K562 (cell line): Measurements from ENCODE around the gene SFTPB. TPM values are rescaled to one million over a fixed set of nuclear protein-coding genes. Genes with fewer than 3 reads are reported as not detected.

ENCODE experiments used
- ATAC-seq: fragments of 200-7000 bp; cut with Tn5 transposase; 3 replicates; pipeline ENCODE4 v1.9.1; 2020; ENCODE audit warnings: moderate library complexity
- BruUV-seq: library from RNA; stranded (reverse); fragments of 400-500 nt; replicated peaks from 2 replicates; lab custom pipeline; 2021; lab: Mats Ljungman, UMichigan
- CTCF ChIA-PET: fragments of 300-600 bp; formaldehyde crosslinking; extraction: SDS; loops from one replicate; lab custom pipeline; 2021; ENCODE audit warnings: low intra/inter-chr PET ratio; lab: Yijun Ruan, JAX
- POLR2A ChIA-PET: fragments of 300-600, 350-650 bp; sonication (Branson Sonifier 250); formaldehyde crosslinking; extraction: SDS; loops from one replicate; lab custom pipeline; 2021; ENCODE audit warnings: antibody characterized with exemption, inconsistent platforms; lab: Yijun Ruan, JAX
- DNase-seq, 4 experiments: peaks; one replicate each; pipeline versions ENCODE4 v3.0.0 to v3.0.0-alpha.2; 2011 to 2018; ENCODE audit warnings: low spot score in 3 of 4, mixed read lengths in 3 of 4; ENCODE audit errors: extremely low read depth in 1 of 4
- FAIRE-seq: peaks from 2 replicates; lab custom pipeline; 2011; peaks lifted over from hg19 to GRCh38; lab: Jason Lieb, UNC
- H2AFZ ChIP-seq: 2 replicates; pipeline ENCODE4 v1.6.0; 2011; ENCODE audit warnings: low read depth, low read length, control low read depth, inconsistent platforms
- H3K27ac ChIP-seq: fragments of 200-600 bp; 3 replicates; pipeline ENCODE4 v1.8.0; 2011; ENCODE audit warnings: low read depth, mild to moderate bottlenecking, control low read depth, inconsistent platforms, low read length, moderate library complexity, mixed read lengths; ENCODE audit errors: extremely low read depth
- H3K27me3 ChIP-seq, 2 experiments: fragments of 300-600 bp in 1 of 2; 2 replicates in 1 of 2; 3 replicates in 1 of 2; pipeline versions ENCODE4 v1.6.0 to v1.8.0; 2011; ENCODE audit warnings: inconsistent platforms in 2 of 2, low read length in 2 of 2, mild to moderate bottlenecking in 1 of 2, mixed read lengths in 1 of 2, moderate library complexity in 1 of 2; ENCODE audit not compliant: control insufficient read depth in 2 of 2, insufficient read depth in 2 of 2
- H3K36me3 ChIP-seq: fragments of 300-600 bp; 3 replicates; pipeline ENCODE4 v1.8.0; 2011; ENCODE audit warnings: mild to moderate bottlenecking, low read length, inconsistent platforms; ENCODE audit not compliant: control insufficient read depth, insufficient read depth
- H3K4me1 ChIP-seq, 2 experiments: fragments of 200-600 bp in 1 of 2; replicated peaks in 1 of 2; 2 replicates in 1 of 2; 3 replicates in 1 of 2; pipeline versions ENCODE4 v1.5.1 to v1.8.0; 2011; ENCODE audit warnings: inconsistent platforms in 2 of 2, low read length in 2 of 2, mild to moderate bottlenecking in 1 of 2, mixed read lengths in 1 of 2, moderate library complexity in 1 of 2; ENCODE audit not compliant: control insufficient read depth in 2 of 2, insufficient read depth in 2 of 2
- H3K4me2 ChIP-seq: 2 replicates; pipeline ENCODE4 v1.6.1; 2011; ENCODE audit warnings: low read length, control low read depth, inconsistent platforms, mixed read lengths; ENCODE audit not compliant: insufficient read depth
- H3K4me3 ChIP-seq: fragments of 200-600 bp; sonication (generic), shearing (Covaris generic); 2 replicates; pipeline ENCODE4 v1.5.1; 2016; ENCODE audit warnings: control low read depth, inconsistent platforms
- H3K79me2 ChIP-seq: fragments of 200-600 bp; 3 replicates; pipeline ENCODE4 v1.8.0; 2011; ENCODE audit warnings: low read length, inconsistent platforms; ENCODE audit not compliant: control insufficient read depth, insufficient read depth
- H3K9ac ChIP-seq, 2 experiments: 2 replicates each; pipeline versions ENCODE4 v1.6.0 to v1.6.1; 2011; ENCODE audit warnings: low read depth in 2 of 2, low read length in 2 of 2, control low read depth in 1 of 2, inconsistent platforms in 1 of 2, mild to moderate bottlenecking in 1 of 2, mixed read lengths in 1 of 2; ENCODE audit not compliant: insufficient read depth in 1 of 2
- H3K9me1 ChIP-seq: one replicate; pipeline ENCODE4 v1.6.0; 2011; ENCODE audit warnings: inconsistent platforms, mild to moderate bottlenecking, low read length, moderate library complexity; ENCODE audit not compliant: control insufficient read depth, insufficient read depth
- H3K9me3 ChIP-seq: replicated peaks from 2 replicates; pipeline ENCODE4 v1.5.1; 2011; ENCODE audit warnings: low read depth, low read length, inconsistent platforms; ENCODE audit not compliant: control insufficient read depth, insufficient read depth
- H4K20me1 ChIP-seq: replicated peaks from 2 replicates; pipeline ENCODE4 v1.6.1; 2011; ENCODE audit warnings: low read length, inconsistent platforms, mixed read lengths; ENCODE audit not compliant: control insufficient read depth, insufficient read depth
- ETV1 ChIP-seq: fragments of 450-650 bp; conservative IDR thresholded peaks from 2 replicates; pipeline ENCODE4 v1.6.1; 2016; ENCODE audit warnings: missing genetic modification characterization, control low read depth, low read depth, missing compliant biosample characterization
- FOXA1 ChIP-seq: fragments of 450-650 bp; IDR thresholded peaks from 2 replicates; pipeline ENCODE4 v1.6.1; 2016; ENCODE audit warnings: mild to moderate bottlenecking, borderline replicate concordance
- GABPB1 ChIP-seq: sonication (generic); formaldehyde crosslinking; IDR thresholded peaks from 2 replicates; pipeline ENCODE4 v1.8.0; 2022; ENCODE audit warnings: mild to moderate bottlenecking, missing genetic modification reagents
- KDM4B ChIP-seq, 2 experiments: fragments of 450-650 bp in 1 of 2; sonication (generic) in 1 of 2; IDR thresholded peaks; 2 replicates each; pipeline ENCODE4 v1.6.1; 2016 to 2017; ENCODE audit warnings: borderline replicate concordance in 2 of 2, antibody characterized with exemption in 1 of 2, low read depth in 1 of 2, mild to moderate bottlenecking in 1 of 2
- PHB ChIP-seq: fragments of 250-450 bp; sonication (Bioruptor Pico); IDR thresholded peaks from 2 replicates; pipeline ENCODE4 v1.5.0; 2021
- SIN3B ChIP-seq: fragments of 450-650 bp; IDR thresholded peaks from 2 replicates; pipeline ENCODE4 v1.6.1; 2017; ENCODE audit warnings: low read depth, mild to moderate bottlenecking, moderate library complexity
- ZBED1 ChIP-seq: IDR thresholded peaks from 2 replicates; pipeline ENCODE4 v1.6.1; 2014
- WGBS: fragments of 100-300 bp; shearing (Covaris generic); methylation state at CpG from one replicate; pipeline ENCODE4 v1.1.6; 2016; ENCODE audit warnings: low coverage, mixed read lengths; ENCODE audit not compliant: insufficient coverage; ENCODE audit errors: missing lambda C conversion rate; 5-methylcytosine and 5-hydroxymethylcytosine counted together
- in situ Hi-C: fragments of 300-500 bp; cut with MboI; formaldehyde crosslinking; loops from 4 replicates; pipeline ENCODE4 v1.15.0; 2018; ENCODE audit warnings: inconsistent platforms, mixed read lengths
- intact Hi-C: fragments of 100-400 bp; cut with micrococcal nuclease; formaldehyde crosslinking; loops from 2 replicates; pipeline ENCODE4 v1.14.2; 2022
- polyA plus RNA-seq, 8 experiments: library from polyadenylated mRNA; depleted of rRNA in 4 of 8; stranded (reverse) in 5 of 8; unstranded in 3 of 8; fragments of >200 nt; fragmentation: Nextera tagmentation in 2 of 8; fragmentation: Illumina TruSeq in 1 of 8; extraction: Ambion mirVana in 2 of 8; extraction: Trizol in 1 of 8; gene quantifications; 2 replicates each; pipeline versions ENCODE4 v1.2.1 to v1.2.3, GENCODE V29; 2011 to 2014; ENCODE audit warnings: inconsistent platforms in 1 of 8, missing spikeins in 1 of 8
- total RNA-seq, 7 experiments: library from RNA; depleted of rRNA in 6 of 7; stranded (reverse); fragments of >200 nt in 6 of 7; fragmentation: Illumina TruSeq in 2 of 7; extraction: Trizol in 2 of 7; gene quantifications; 2 replicates each; pipeline versions ENCODE4 v1.2.1 to v1.2.3, GENCODE V29; 2011 to 2021; ENCODE audit warnings: low replicate concordance in 1 of 7
- TF ChIP-seq, protein P1 (sequence below): fragments of 450-650 bp; IDR thresholded peaks from 2 replicates; pipeline ENCODE4 v1.6.1; 2016; ENCODE audit warnings: borderline replicate concordance
- TF ChIP-seq, protein P2 (sequence below): sonication (generic); formaldehyde crosslinking; IDR thresholded peaks from 2 replicates; pipeline ENCODE4 v1.8.0; 2022; ENCODE audit warnings: missing genetic modification reagents, mild to moderate bottlenecking, moderate library complexity, borderline replicate concordance
- TF ChIP-seq, protein P3 (sequence below): fragments of 250-450 bp; sonication (Bioruptor Pico); IDR thresholded peaks from 2 replicates; pipeline ENCODE4 v1.4.0; 2020; ENCODE audit warnings: mild to moderate bottlenecking, moderate library complexity
- TF ChIP-seq, protein P4 (sequence below), 2 experiments: fragments of 450-650 bp in 1 of 2; sonication (generic) in 1 of 2; formaldehyde crosslinking; conservative IDR thresholded peaks; 2 replicates each; pipeline versions ENCODE4 v1.4.0 to v1.8.1; 2020 to 2022; ENCODE audit warnings: mild to moderate bottlenecking in 1 of 2, missing genetic modification reagents in 1 of 2

The SFTPB gene
- total and polyA plus RNA-seq, 9 of the 15 experiments (the other 6 are each of a cell fraction or from before 2014, with no cell fraction given): 0.03 to 7.0 TPM; not detected in 7

DNA sequence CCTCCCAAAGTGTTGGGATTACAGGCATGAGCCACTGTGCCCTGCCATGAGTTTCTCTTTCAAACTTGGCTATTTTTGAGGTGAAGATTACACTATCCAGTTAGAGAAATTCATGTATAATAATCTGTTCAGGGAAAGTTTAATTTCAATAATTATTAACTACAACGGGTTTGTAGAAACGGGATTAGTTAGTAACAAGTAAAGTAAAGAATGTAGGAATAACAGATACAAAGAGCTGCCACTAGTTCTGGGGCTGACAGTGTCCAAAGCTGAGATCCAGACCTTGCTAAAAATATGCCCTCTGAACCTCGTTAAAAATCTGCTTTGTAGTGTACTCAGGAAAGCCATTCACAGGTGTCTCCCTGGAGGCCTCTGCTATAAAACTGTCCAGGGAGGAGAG is 16.9 kb downstream of the SFTPB start:
- in situ Hi-C loops: no loop called here
- WGBS: 90% methylated on average over 3 of the region's 3 CpGs
- Histone ChIP-seq H3K9me1 (peaks cover under 1% of the 10 kb centered on the region), H3K27me3 (no peaks in the 10 kb centered on the region), H3K9ac (no peak overlapping the region), H3K79me2 (no peaks in the 10 kb centered on the region), H2AFZ (no peak overlapping the region), H3K9me3 (no peaks in the 10 kb centered on the region), H3K4me1 (no peaks in the 10 kb centered on the region), H3K4me2 (no peak overlapping the region), H3K36me3 (peaks cover 79% of the 10 kb centered on the region), H3K4me3 (no peak overlapping the region), H3K27ac (no peak overlapping the region), H4K20me1 (0 out of 2 replicates have a peak, but pooled peaks cover 3% of the 10 kb centered on the region)
- intact Hi-C loops: no loop called here
- FAIRE-seq: no peak
- DNase-seq: no peak
- no TSS peak for BruUV-seq
- POLR2A ChIA-PET: interaction anchor here (0.6 to 2.8 kb wide), 3 partner anchors 7 to 30 kb away, joined by 3 to 17 read pairs (median 5); no protein-coding TSS in a partner anchor
- TF ChIP-seq FOXA1 (no peak), ETV1 (tag) (no peak), SIN3B (no peak), ZBED1 (no peak), GABPB1 (CRISPR knock-in tag) (no peak), PHB (CRISPR knock-in tag) (no peak), KDM4B (IDR thresholded peaks at IDR 0.05; ENCODE audit: borderline replicate concordance in 2 of 2, low read depth in 1 of 2) (no peak)
- TF ChIP-seq, protein P1, sequence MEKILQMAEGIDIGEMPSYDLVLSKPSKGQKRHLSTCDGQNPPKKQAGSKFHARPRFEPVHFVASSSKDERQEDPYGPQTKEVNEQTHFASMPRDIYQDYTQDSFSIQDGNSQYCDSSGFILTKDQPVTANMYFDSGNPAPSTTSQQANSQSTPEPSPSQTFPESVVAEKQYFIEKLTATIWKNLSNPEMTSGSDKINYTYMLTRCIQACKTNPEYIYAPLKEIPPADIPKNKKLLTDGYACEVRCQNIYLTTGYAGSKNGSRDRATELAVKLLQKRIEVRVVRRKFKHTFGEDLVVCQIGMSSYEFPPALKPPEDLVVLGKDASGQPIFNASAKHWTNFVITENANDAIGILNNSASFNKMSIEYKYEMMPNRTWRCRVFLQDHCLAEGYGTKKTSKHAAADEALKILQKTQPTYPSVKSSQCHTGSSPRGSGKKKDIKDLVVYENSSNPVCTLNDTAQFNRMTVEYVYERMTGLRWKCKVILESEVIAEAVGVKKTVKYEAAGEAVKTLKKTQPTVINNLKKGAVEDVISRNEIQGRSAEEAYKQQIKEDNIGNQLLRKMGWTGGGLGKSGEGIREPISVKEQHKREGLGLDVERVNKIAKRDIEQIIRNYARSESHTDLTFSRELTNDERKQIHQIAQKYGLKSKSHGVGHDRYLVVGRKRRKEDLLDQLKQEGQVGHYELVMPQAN: no peak
- TF ChIP-seq, protein P2, sequence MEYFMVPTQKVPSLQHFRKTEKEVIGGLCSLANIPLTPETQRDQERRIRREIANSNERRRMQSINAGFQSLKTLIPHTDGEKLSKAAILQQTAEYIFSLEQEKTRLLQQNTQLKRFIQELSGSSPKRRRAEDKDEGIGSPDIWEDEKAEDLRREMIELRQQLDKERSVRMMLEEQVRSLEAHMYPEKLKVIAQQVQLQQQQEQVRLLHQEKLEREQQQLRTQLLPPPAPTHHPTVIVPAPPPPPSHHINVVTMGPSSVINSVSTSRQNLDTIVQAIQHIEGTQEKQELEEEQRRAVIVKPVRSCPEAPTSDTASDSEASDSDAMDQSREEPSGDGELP (CRISPR knock-in tag): no peak
- TF ChIP-seq, protein P3, sequence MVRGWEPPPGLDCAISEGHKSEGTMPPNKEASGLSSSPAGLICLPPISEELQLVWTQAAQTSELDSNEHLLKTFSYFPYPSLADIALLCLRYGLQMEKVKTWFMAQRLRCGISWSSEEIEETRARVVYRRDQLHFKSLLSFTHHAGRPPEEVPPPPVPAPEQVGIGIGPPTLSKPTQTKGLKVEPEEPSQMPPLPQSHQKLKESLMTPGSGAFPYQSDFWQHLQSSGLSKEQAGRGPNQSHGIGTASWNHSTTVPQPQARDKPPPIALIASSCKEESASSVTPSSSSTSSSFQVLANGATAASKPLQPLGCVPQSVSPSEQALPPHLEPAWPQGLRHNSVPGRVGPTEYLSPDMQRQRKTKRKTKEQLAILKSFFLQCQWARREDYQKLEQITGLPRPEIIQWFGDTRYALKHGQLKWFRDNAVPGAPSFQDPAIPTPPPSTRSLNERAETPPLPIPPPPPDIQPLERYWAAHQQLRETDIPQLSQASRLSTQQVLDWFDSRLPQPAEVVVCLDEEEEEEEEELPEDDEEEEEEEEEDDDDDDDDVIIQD (CRISPR knock-in tag): no peak
- TF ChIP-seq, protein P4, sequence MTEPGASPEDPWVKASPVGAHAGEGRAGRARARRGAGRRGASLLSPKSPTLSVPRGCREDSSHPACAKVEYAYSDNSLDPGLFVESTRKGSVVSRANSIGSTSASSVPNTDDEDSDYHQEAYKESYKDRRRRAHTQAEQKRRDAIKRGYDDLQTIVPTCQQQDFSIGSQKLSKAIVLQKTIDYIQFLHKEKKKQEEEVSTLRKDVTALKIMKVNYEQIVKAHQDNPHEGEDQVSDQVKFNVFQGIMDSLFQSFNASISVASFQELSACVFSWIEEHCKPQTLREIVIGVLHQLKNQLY (CRISPR knock-in tag; conservative IDR thresholded peaks at IDR 0.05): no peak
- CTCF ChIA-PET: no interaction called here
- no peak for ATAC-seq
